ENCODE data around the gene MAP2K5.
A peak's percentile ranks its signal among the peaks of the same experiment; 100 is the strongest.

Gene MAP2K5

DNA sequence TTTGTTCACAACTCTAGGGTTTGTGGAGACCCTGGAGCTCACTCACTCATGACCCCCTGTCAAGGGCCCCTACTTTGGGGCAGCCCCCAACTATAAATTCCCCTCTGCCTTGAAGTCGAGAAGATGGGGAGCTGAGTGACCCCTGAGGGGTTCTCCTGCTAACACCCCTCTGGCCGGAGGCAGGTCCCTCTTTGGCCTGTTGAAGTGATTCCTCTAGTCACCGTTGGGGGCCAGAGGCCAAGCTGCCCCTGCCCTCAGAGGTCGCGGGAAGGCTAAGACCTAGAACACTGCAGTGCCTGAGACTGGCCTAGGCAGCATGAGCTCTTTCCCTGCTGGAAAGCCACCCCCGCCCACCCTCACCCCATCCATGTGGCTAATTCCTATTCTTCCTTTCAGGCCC, 267.4 kb downstream of the MAP2K5 start:
- DNase-seq, result no peak

GRCh38 chr15:67812241-67812644, 269.7 kb downstream of the MAP2K5 start:
- no peak for DNase-seq

GRCh38 chr15:67813104-67813634, 270.7 kb downstream of the MAP2K5 start:
- no peak for DNase-seq

GRCh38 chr15:67815036-67815592, 272.6 kb downstream of the MAP2K5 start:
- DNase-seq, result no peak

- DNase-seq, result no peak
Measured at GRCh38 chr15:67816668-67817067, 274.2 kb downstream of the MAP2K5 start.

GRCh38 chr15:67818464-67818863, 276.0 kb downstream of the MAP2K5 start:
- no peak for DNase-seq

DNA sequence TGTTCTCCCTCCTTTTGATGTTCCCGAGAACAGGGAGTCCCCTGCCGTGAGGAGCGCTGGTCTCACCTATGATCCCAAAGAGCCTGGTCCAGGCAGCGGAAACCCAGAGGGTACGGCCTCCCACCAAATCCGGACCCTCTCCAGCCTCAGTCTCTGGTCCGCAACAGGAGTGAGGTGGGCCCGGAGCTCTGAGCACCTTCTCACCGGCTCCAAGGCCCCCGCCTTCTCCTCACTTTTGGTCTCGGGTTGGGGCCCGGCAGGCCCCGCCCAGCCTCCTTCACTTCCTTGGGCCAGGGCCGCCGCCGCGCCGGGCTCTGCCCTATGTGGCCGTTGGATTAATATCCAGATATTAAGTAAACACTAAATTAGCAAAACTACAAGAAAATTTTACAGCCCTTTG, 277.1 kb downstream of the MAP2K5 start:
- DNase-seq, result no peak

DNA sequence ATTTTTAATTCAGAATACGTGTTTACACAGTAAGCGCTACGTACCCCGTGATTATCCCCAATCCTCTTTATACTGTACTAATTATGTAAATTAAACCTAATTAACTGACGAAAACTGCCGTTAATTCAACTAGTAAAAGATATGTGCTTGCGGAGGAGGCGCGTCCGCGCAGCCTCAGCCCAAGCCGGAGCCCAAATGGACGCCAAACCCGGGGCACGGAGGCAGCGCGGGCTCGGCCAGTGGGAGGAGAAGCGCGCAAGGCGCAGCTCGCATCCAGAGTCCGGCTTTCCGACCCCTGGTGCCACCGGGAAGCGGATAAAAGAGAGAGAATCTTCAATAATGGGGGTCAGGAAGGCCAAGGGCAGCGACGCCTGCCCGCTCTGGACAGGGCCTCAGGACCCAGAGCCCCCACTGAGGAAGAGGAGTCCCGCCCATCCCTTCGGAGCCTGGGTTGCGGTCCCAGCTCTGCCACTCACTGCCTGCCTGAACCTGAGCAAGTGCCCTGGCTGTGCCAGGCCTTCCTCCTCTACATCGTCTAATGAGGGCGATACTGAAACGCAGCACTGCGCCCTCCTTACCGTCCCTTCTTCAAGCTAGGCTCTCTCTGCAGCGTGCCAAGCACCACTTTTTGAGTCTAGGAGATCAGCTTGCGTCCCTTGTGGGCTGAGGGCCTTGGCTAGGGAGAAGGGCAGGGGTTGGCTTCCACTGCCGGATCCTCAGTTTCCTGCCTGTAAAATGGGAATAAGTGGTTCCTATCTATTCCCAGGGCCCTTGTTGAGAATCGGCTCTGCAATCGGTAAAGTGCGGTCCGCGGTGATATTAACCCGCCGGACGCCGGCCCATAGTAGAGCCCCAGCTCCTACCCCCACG, 277.9 kb downstream of the MAP2K5 start:
- no peak for DNase-seq

DNA sequence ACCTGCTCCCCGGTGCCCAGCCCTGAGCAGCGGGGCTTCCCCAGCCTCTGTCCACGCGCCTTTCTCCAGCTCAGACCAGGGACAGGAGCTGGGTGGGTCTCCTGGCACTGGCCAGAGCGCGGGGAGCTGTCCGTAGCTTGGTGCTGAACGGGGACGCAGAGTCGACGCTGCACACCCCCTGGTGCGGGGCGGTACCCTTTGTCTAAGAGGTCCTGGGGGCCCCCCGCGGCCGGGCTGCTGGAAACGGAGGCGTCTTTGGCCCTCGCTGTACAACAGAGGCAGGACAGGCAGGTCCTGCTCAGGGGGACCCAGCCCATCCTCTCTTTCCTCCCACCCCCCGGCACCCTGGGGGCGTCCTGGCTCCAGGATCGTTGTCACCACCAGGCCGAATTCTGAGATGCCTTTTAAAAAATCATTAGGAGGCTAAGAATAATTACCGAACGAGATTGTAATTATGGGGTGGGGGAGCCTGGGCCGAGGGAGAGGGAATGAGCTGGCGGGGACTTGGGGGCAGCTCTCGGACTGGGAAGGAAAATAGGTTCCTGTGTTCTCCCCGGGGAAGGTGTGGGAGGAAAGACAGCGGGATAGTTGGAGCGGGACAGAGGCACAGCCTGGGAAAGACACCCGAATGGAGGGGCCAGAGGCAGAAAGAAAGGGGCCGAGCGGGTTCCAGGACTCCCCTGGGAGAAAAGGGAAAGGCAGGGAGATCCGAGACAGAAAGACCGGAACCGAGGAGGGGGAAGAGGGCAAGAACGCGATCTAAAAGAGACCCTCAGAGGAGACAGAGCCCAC, 278.7 kb downstream of the MAP2K5 start:
- no peak for DNase-seq

- DNase-seq, result no peak
Measured at GRCh38 chr15:67821784-67822440, 279.4 kb downstream of the MAP2K5 start.

DNA sequence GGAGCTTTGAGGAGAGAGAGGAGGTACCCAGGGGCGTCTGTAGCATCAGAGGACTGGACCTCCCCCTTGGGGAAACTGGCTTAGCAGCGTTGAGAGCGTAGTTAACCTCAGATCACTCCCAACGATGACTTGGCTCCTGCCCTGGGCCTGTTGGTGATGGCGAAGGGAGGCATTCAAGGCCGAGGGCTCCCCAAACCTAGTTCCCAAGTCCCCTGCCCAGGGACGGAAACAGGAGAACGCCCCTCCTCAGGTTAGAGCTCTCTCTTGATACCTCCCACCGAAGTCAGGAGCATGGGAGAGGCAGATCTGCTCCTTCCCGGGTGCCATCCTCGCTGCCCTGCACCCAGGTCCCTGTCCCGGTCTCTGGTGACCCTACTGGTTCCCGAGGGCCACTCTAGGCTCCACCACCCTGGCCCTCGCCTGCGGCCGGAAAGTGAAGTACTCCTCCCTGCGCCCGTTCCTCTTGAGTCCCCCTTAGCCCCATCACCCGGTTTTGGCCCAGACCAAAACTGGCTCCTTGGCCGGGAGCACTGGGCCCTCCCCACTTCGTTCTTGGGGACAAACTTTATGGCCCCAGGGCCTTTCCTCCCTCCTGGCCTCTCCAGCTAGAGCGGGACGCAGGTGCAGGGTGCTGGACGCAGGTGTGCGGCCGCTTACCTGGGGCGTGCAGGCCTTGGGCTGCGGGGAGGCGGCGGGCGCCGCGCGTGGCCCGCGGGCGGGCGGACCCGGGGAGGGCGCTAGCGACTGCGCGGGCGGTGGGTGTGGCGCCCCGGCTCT, 280.2 kb downstream of the MAP2K5 start:
- DNase-seq, result no peak

DNA sequence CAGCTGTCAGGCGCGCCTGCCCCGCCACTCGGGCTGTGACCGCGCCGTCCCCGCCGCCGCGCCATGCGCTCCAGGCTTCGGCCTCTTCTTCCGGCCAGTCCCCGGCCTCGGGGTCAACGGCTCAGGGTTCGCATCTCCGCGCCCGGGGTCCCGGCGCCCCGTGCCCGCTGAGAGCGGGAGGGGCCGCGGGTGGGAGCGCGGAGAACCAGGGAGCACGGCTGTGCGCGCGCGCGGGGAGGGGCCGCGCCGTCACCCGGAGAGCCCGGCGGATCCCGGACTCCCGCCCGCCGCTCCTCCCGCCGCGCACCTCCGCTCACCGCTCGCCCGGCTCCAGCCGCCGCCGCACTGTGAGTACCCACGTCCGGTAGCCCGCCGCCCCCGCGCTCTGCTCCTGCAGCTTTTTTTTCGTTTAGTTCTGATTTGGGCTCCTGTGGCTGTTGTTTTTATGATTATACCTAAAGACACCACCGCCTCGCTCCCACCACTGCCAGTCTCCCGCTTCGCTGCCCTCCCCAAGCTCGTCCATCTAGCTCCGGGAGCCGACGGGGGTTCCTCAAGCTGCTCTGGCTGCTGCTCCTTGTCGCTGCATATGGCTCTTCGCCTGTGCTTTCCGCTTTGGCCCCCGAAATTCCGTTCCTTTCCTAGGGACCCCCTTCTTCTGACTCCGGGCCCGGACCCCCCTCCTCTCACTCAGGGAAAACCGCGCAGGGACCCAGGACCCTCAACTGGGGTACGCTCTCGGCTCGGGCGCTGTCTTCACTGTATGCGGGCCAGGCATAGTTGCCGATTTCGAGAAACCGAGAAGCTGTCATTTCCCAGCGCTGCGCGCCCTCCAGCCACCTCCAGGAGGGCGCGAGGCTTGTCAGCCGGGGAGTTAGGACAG, 281.1 kb downstream of the MAP2K5 start:
- DNase-seq, result peak; percentile 7

DNA sequence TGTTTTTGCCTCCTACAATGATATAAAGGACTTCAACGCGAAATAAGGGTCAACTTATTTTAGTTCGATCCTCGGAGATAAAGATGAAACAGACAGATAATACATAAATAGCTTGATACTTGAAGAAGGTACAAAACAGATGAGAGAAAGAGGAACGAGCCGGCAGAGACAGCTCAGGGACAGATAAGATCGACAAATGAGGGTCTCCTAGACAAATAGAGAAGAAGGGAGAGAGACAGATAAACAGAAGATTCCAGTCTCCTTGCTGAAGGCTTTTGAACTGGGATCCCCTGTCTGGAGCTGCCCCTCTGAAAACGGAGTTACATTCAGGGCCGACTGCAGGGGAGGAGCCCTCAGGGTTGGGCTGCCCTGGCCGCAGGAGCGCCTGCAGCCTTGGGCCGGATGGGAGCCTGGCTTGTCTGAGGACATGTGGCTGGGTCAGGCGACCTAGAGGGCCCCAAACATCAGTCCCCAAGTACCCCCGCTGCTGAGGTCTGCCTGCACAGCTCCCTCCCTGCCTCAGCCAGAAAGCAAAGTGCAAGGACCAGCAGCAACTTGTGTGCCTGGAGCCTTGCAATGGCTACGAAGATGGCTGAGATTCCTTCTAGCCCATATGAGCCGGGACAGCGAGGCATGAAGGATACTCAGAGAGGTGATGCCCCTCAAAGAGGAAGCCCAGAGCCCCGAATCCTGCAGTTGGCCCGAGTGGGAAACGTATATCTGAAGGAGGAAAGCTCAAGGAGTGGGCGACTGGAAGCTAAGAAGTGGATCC, 281.9 kb downstream of the MAP2K5 start:
- no peak for DNase-seq

GRCh38 chr15:67824976-67825880, 282.7 kb downstream of the MAP2K5 start, which contains the start of gene SKOR1:
Gene SKOR1 (plus strand): TSS chr15:67825509. CDS start chr15:67825603, 94 bp downstream.
- no peak for DNase-seq

GRCh38 chr15:67825881-67826716, 283.6 kb downstream of the MAP2K5 start:
- DNase-seq, result no peak

DNA sequence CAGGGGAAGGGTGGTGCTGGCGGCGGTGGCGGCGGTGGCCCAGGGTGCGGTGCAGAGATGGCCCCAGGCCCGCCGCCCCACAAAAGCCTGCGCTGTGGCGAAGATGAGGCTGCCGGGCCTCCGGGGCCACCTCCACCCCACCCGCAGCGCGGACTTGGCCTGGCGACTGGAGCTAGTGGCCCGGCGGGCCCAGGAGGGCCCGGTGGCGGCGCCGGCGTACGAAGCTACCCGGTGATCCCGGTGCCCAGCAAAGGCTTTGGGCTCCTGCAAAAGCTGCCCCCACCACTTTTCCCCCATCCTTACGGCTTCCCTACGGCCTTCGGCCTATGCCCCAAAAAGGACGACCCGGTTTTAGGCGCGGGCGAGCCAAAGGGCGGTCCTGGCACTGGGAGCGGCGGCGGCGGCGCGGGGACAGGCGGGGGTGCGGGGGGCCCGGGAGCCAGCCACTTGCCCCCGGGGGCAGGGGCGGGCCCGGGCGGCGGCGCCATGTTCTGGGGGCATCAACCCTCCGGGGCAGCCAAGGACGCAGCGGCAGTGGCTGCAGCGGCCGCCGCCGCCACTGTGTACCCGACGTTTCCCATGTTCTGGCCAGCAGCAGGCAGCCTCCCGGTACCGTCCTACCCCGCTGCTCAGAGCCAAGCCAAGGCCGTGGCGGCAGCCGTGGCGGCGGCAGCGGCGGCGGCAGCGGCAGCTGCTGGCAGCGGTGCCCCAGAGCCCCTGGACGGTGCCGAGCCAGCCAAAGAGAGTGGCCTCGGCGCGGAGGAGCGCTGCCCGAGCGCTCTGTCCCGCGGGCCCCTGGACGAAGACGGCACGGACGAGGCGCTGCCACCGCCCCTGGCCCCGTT, 284.4 kb downstream of the MAP2K5 start:
- no peak for DNase-seq

Data from NCI-H1694 (cell line).